Transverse colon (tissue), 4 donors: ENCODE results near the gene DTWD2. TPM values are rescaled to one million over a fixed set of nuclear protein-coding genes. Genes with fewer than 3 reads are reported as not detected.
"Not testable (repeated sequence)": the region's sequence is repeated elsewhere in the genome, so short reads cannot be mapped to it uniquely, and the experiment has no call there.

ENCODE experiments used
- DNase-seq: peaks from one replicate; pipeline ENCODE4 v3.0.0-alpha.2; 2019
- H3K27ac ChIP-seq, 4 donors: fragments of 200-600 bp; sonication (generic); 2 replicates each; pipeline ENCODE4 v1.5.1; 2016 to 2018; ENCODE audit warnings: inconsistent platforms in 4 of 4
- H3K27me3 ChIP-seq: fragments of 200-600 bp; sonication (generic); 2 replicates; pipeline ENCODE4 v1.5.1; 2017; ENCODE audit warnings: inconsistent platforms
- H3K36me3 ChIP-seq, 4 donors: fragments of 200-600 bp; sonication (generic); 2 replicates each; pipeline ENCODE4 v1.5.1; 2017 to 2019; ENCODE audit warnings: inconsistent platforms in 4 of 4
- H3K4me1 ChIP-seq, 4 donors: fragments of 200-600 bp; sonication (generic); 2 replicates each; pipeline ENCODE4 v1.5.1; 2017 to 2020; ENCODE audit warnings: inconsistent platforms in 4 of 4
- H3K4me3 ChIP-seq, 4 donors: fragments of 200-600 bp; sonication (generic); 1 replicate in 1 of 4; 2 replicates in 3 of 4; pipeline versions ENCODE4 v1.5.1 to v1.6.1; 2017 to 2019; ENCODE audit warnings: inconsistent platforms in 4 of 4
- H3K9me3 ChIP-seq, 2 donors: fragments of 200-600 bp; sonication (generic); 2 replicates each; pipeline ENCODE4 v1.5.1; 2017 to 2019; ENCODE audit warnings: inconsistent platforms in 2 of 2
- CTCF ChIP-seq, 5 experiments: fragments of 200-600 bp in 3 of 5; fragments of 450-650 bp in 2 of 5; sonication (generic) in 3 of 5; IDR thresholded peaks; 1 replicate in 2 of 5; 2 replicates in 3 of 5; pipeline ENCODE4 v1.5.1; 2016 to 2017; ENCODE audit warnings: antibody characterized with exemption in 5 of 5, inconsistent platforms in 3 of 5, mild to moderate bottlenecking in 2 of 5, moderate library complexity in 1 of 5
- EP300 ChIP-seq: sonication (generic); formaldehyde crosslinking; IDR thresholded peaks from one replicate; pipeline ENCODE4 v1.6.1; 2017; ENCODE audit warnings: antibody characterized with exemption, low read depth
- POLR2A ChIP-seq: fragments of 450-650 bp; IDR thresholded peaks from one replicate; pipeline ENCODE4 v1.6.1; 2016; ENCODE audit warnings: antibody characterized with exemption, mild to moderate bottlenecking, moderate library complexity
- POLR2AphosphoS5 ChIP-seq, 3 donors: sonication (generic); formaldehyde crosslinking; IDR thresholded peaks; one replicate each; pipeline ENCODE4 v1.6.1; 2016; ENCODE audit warnings: antibody characterized with exemption in 3 of 3
- WGBS, 2 donors: methylation state at CpG; one replicate each; pipeline ENCODE4 v1.1.5; 2018; ENCODE audit warnings: low coverage in 1 of 2; 5-methylcytosine and 5-hydroxymethylcytosine counted together
- in situ Hi-C, 4 donors: fragments of 200-750 bp; cut with MboI; loops; one replicate each; pipeline versions ENCODE4 v1.15.0 to v1.15.1; 2017; ENCODE audit warnings: low sequenced_read_pairs in 3 of 4, low pct_ligation_motif_present in 1 of 4, low pct_unique_long_range_greater_than_20kb in 1 of 4
- intact Hi-C: fragments of 100-400 bp; cut with DNase I; formaldehyde crosslinking; loops from one replicate; pipeline ENCODE4 v1.15.1; 2023; ENCODE audit warnings: low total_unique reads
- total RNA-seq, 4 donors: library from RNA; depleted of rRNA; stranded (reverse); fragments of >200 nt; gene quantifications; one replicate each; pipeline ENCODE4 v1.1.0, GENCODE V29; 2016

The DTWD2 gene
- total RNA-seq, 4 donors from 2014 or later: 13.1 to 34.0 (median 23.0) TPM

- WGBS, 2 donors: 74% methylated on average over 2 of the region's 2 CpGs; no CpG with 5 or more reads in 1 of the 2 donors
- in situ Hi-C loops (no loop called here), intact Hi-C loops (no loop called here)
- no peaks in the 10 kb centered on the region for H3K27me3 ChIP-seq
- DNase-seq: no peak
- H3K9me3 ChIP-seq: no peaks in the 10 kb centered on the region
- H3K4me1 ChIP-seq: no peaks in the 10 kb centered on the region
- H3K36me3 ChIP-seq: no peaks in the 10 kb centered on the region
- no peak overlapping the region for H3K27ac ChIP-seq
- no peak for TF ChIP-seq CTCF (IDR thresholded peaks at IDR 0.05)
- TF ChIP-seq POLR2A: no peak
- TF ChIP-seq EP300: no peak
- TF ChIP-seq POLR2AphosphoS5 (IDR thresholded peaks at IDR 0.05): no peak
- no peak overlapping the region for H3K4me3 ChIP-seq
Observed at GRCh38 chr5:118921866-118922265, 66.5 kb downstream of the DTWD2 start.

- in situ Hi-C loops (no loop called here), intact Hi-C loops (no loop called here)
- TF ChIP-seq CTCF (IDR thresholded peaks at IDR 0.05) (no peak), POLR2A (no peak), POLR2AphosphoS5 (IDR thresholded peaks at IDR 0.05) (no peak), EP300 (no peak)
- H3K27ac ChIP-seq: no peak overlapping the region
- no peaks in the 10 kb centered on the region for H3K9me3 ChIP-seq
- H3K4me1 ChIP-seq: no peaks in the 10 kb centered on the region
- DNase-seq: no peak
- no peaks in the 10 kb centered on the region for H3K36me3 ChIP-seq
- H3K4me3 ChIP-seq: no peak overlapping the region
- WGBS, 2 donors: 45 to 58% methylated on average over 3 of the region's 3 CpGs
- no peaks in the 10 kb centered on the region for H3K27me3 ChIP-seq
Observed at GRCh38 chr5:118919016-118919415, 69.3 kb downstream of the DTWD2 start.

GRCh38 chr5:118918232-118918631, 70.1 kb downstream of the DTWD2 start:
- Histone ChIP-seq H3K27me3 (no peaks in the 10 kb centered on the region), H3K4me1 (no peaks in the 10 kb centered on the region), H3K4me3 (no peak overlapping the region), H3K36me3 (no peaks in the 10 kb centered on the region), H3K9me3 (no peaks in the 10 kb centered on the region), H3K27ac (no peak overlapping the region)
- in situ Hi-C loops (no loop called here), intact Hi-C loops (no loop called here)
- no peak for TF ChIP-seq CTCF (IDR thresholded peaks at IDR 0.05)
- no peak for TF ChIP-seq POLR2A
- TF ChIP-seq EP300: no peak
- TF ChIP-seq POLR2AphosphoS5 (IDR thresholded peaks at IDR 0.05): no peak
- DNase-seq: no peak
- WGBS, 2 donors: 85 to 88% methylated on average over 3 to 7 of the region's 7 CpGs

GRCh38 chr5:118907536-118907935, 80.8 kb downstream of the DTWD2 start:
- H3K36me3 ChIP-seq, H3K4me1 ChIP-seq, in situ Hi-C loops, DNase-seq, H3K27ac ChIP-seq, intact Hi-C loops, H3K9me3 ChIP-seq, H3K4me3 ChIP-seq, H3K27me3 ChIP-seq: not testable (repeated sequence)
- WGBS, 2 donors: 60 to 87% methylated on average over 1 to 5 of the region's 5 CpGs

- H3K36me3 ChIP-seq: no peaks in the 10 kb centered on the region
- intact Hi-C loops (no loop called here), in situ Hi-C loops (no loop called here)
- no peaks in the 10 kb centered on the region for H3K27me3 ChIP-seq
- H3K9me3 ChIP-seq: no peaks in the 10 kb centered on the region
- no peak overlapping the region for H3K4me3 ChIP-seq
- H3K27ac ChIP-seq: no peak overlapping the region
- DNase-seq: no peak
- no peak for TF ChIP-seq CTCF (IDR thresholded peaks at IDR 0.05)
- TF ChIP-seq POLR2A: no peak
- TF ChIP-seq EP300: no peak
- TF ChIP-seq POLR2AphosphoS5 (IDR thresholded peaks at IDR 0.05): no peak
- H3K4me1 ChIP-seq: no peaks in the 10 kb centered on the region
Observed at GRCh38 chr5:118906947-118907346, 81.4 kb downstream of the DTWD2 start.
